H1 (cell line): ENCODE measurements around the gene TMEM203. TPM values are rescaled to one million over a fixed set of nuclear protein-coding genes. Genes with fewer than 3 reads are reported as not detected.

Experiments used
- CTCF ChIA-PET: fragments of 300-600 bp; sonication (Branson Sonifier 250); formaldehyde crosslinking; loops from one replicate; lab custom pipeline; 2021; ENCODE audit not compliant: partially characterized antibody; lab: Charles Lee
- POLR2A ChIA-PET: fragments of 300-600 bp; sonication (Branson Sonifier 250); formaldehyde crosslinking; loops from one replicate; lab custom pipeline; 2021; ENCODE audit warnings: inconsistent platforms; ENCODE audit not compliant: partially characterized antibody; lab: Charles Lee
- DNase-seq, 2 experiments: peaks; one replicate each; pipeline versions ENCODE4 v3.0.0 to v3.0.0-alpha.2; 2010 to 2022; ENCODE audit warnings: low spot score in 2 of 2, low read depth in 1 of 2, mixed read lengths in 1 of 2
- FAIRE-seq: peaks from 2 replicates; lab custom pipeline; 2011; peaks lifted over from hg19 to GRCh38; lab: Jason Lieb, UNC
- H2AFZ ChIP-seq: 2 replicates; pipeline ENCODE4 v1.8.1; 2012; ENCODE audit warnings: low read length, inconsistent platforms
- H2AK5ac ChIP-seq: 2 replicates; pipeline ENCODE4 v1.6.1; 2013; ENCODE audit warnings: low read depth, low read length
- H2BK120ac ChIP-seq: replicated peaks from 2 replicates; pipeline ENCODE3; 2013; ENCODE audit warnings: low read depth, low read length, inconsistent platforms
- H2BK12ac ChIP-seq: 2 replicates; pipeline ENCODE4 v1.6.1; 2013; ENCODE audit warnings: low read depth, low read length
- H2BK15ac ChIP-seq: 2 replicates; pipeline ENCODE4 v1.6.1; 2013; ENCODE audit warnings: low read length
- H2BK20ac ChIP-seq: 2 replicates; pipeline ENCODE4 v1.6.1; 2013; ENCODE audit warnings: low read length
- H2BK5ac ChIP-seq: 2 replicates; pipeline ENCODE4 v1.6.1; 2013; ENCODE audit warnings: low read depth, low read length
- H3K14ac ChIP-seq: 2 replicates; pipeline ENCODE4 v1.6.1; 2013; ENCODE audit warnings: inconsistent platforms; ENCODE audit not compliant: insufficient read length
- H3K18ac ChIP-seq: 2 replicates; pipeline ENCODE4 v1.6.1; 2013; ENCODE audit warnings: low read length; ENCODE audit errors: extremely low read depth
- H3K23ac ChIP-seq: 2 replicates; pipeline ENCODE4 v1.6.1; 2013; ENCODE audit warnings: inconsistent platforms; ENCODE audit not compliant: insufficient read length
- H3K23me2 ChIP-seq: 2 replicates; pipeline ENCODE4 v1.6.1; 2013; ENCODE audit warnings: low read depth, low read length
- H3K27ac ChIP-seq: 2 replicates; pipeline ENCODE4 v1.6.1; 2011; ENCODE audit warnings: low read depth, low read length, inconsistent platforms
- H3K27me3 ChIP-seq, 4 experiments: replicated peaks in 1 of 4; 1 replicate in 1 of 4; 2 replicates in 3 of 4; pipeline versions ENCODE4 v1.6.1 to v1.8.1; 2011 to 2013; ENCODE audit warnings: low read length in 3 of 4, mild to moderate bottlenecking in 3 of 4, inconsistent platforms in 2 of 4, mixed read lengths in 2 of 4, moderate library complexity in 1 of 4; ENCODE audit not compliant: control insufficient read depth in 3 of 4, insufficient read depth in 3 of 4; ENCODE audit errors: extremely low read depth in 1 of 4
- H3K36me3 ChIP-seq, 4 experiments: 2 replicates each; pipeline versions ENCODE4 v1.6.1 to v1.8.1; 2011 to 2013; ENCODE audit warnings: mild to moderate bottlenecking in 4 of 4, low read length in 3 of 4, moderate library complexity in 2 of 4, control low read depth in 1 of 4, inconsistent platforms in 1 of 4; ENCODE audit not compliant: insufficient read depth in 4 of 4, control insufficient read depth in 2 of 4
- H3K4ac ChIP-seq: replicated peaks from 2 replicates; pipeline ENCODE3; 2013; ENCODE audit warnings: low read length, low read depth, mixed read lengths, inconsistent platforms; ENCODE audit not compliant: insufficient read length
- H3K4me1 ChIP-seq, 4 experiments: replicated peaks in 1 of 4; 1 replicate in 1 of 4; 2 replicates in 3 of 4; pipeline versions ENCODE4 v1.6.1 to v1.8.1; 2011 to 2013; ENCODE audit warnings: low read length in 3 of 4, inconsistent platforms in 2 of 4, mixed read lengths in 1 of 4; ENCODE audit not compliant: insufficient read depth in 4 of 4, control insufficient read depth in 3 of 4
- H3K4me2 ChIP-seq, 2 experiments: 2 replicates each; pipeline versions ENCODE4 v1.6.1 to v1.8.1; 2011 to 2013; ENCODE audit warnings: low read depth in 2 of 2, low read length in 2 of 2, control low read depth in 1 of 2, inconsistent platforms in 1 of 2, mild to moderate bottlenecking in 1 of 2; ENCODE audit not compliant: insufficient read depth in 1 of 2
- H3K4me3 ChIP-seq, 4 experiments: fragments of 200-600, 300-600 bp in 1 of 4; sonication (generic), shearing (Covaris generic), sonication (Bioruptor Twin) in 1 of 4; 2 replicates each; pipeline versions ENCODE4 v1.5.1 to v1.8.1; 2011 to 2016; ENCODE audit warnings: low read length in 4 of 4, low read depth in 3 of 4, control low read depth in 2 of 4, inconsistent platforms in 2 of 4, mild to moderate bottlenecking in 2 of 4, mixed read lengths in 1 of 4, moderate library complexity in 1 of 4; ENCODE audit not compliant: insufficient read depth in 2 of 4; ENCODE audit errors: extremely low read depth in 1 of 4
- H3K56ac ChIP-seq: replicated peaks from 2 replicates; pipeline ENCODE3; 2013; ENCODE audit warnings: low read depth, mild to moderate bottlenecking, mixed read lengths, low read length, inconsistent platforms; ENCODE audit not compliant: insufficient read length
- H3K79me1 ChIP-seq: 2 replicates; pipeline ENCODE4 v1.6.1; 2013; ENCODE audit warnings: low read depth, low read length, control low read depth
- H3K79me2 ChIP-seq, 2 experiments: 2 replicates each; pipeline versions ENCODE4 v1.6.1 to v1.8.1; 2012 to 2013; ENCODE audit warnings: low read length in 2 of 2, mild to moderate bottlenecking in 2 of 2, inconsistent platforms in 1 of 2; ENCODE audit not compliant: insufficient read depth in 2 of 2, control insufficient read depth in 1 of 2
- H3K9ac ChIP-seq, 4 experiments: replicated peaks in 1 of 4; 1 replicate in 1 of 4; 2 replicates in 3 of 4; pipeline versions ENCODE4 v1.6.1 to v1.8.1; 2011 to 2013; ENCODE audit warnings: low read depth in 3 of 4, low read length in 3 of 4, control low read depth in 2 of 4, mild to moderate bottlenecking in 2 of 4, moderate library complexity in 2 of 4, inconsistent platforms in 1 of 4; ENCODE audit errors: extremely low read depth in 1 of 4
- H3K9me3 ChIP-seq, 2 experiments: 2 replicates each; pipeline versions ENCODE4 v1.6.1 to v1.8.1; 2012 to 2013; ENCODE audit warnings: mild to moderate bottlenecking in 2 of 2, moderate library complexity in 2 of 2, control low read depth in 1 of 2, inconsistent platforms in 1 of 2, low read depth in 1 of 2, low read length in 1 of 2, mixed read lengths in 1 of 2; ENCODE audit not compliant: insufficient read depth in 2 of 2
- H4K20me1 ChIP-seq, 2 experiments: replicated peaks in 1 of 2; 2 replicates each; pipeline versions ENCODE3 to v1.8.1; 2011 to 2013; ENCODE audit warnings: inconsistent platforms in 2 of 2, low read length in 2 of 2, mild to moderate bottlenecking in 1 of 2; ENCODE audit not compliant: insufficient read depth in 2 of 2, control insufficient read depth in 1 of 2
- H4K5ac ChIP-seq: 2 replicates; pipeline ENCODE4 v1.6.1; 2013; ENCODE audit warnings: low read length, low read depth, mixed read lengths, inconsistent platforms; ENCODE audit not compliant: insufficient read length
- H4K8ac ChIP-seq: 2 replicates; pipeline ENCODE4 v1.8.0; 2013; ENCODE audit warnings: mild to moderate bottlenecking, moderate library complexity, low read length, inconsistent platforms; ENCODE audit not compliant: insufficient read depth; ENCODE audit errors: extremely low read depth
- H4K91ac ChIP-seq: replicated peaks from 2 replicates; pipeline ENCODE3; 2013; ENCODE audit warnings: low read length, mixed read lengths, inconsistent platforms; ENCODE audit not compliant: insufficient read length
- EGR1 ChIP-seq: IDR thresholded peaks from 2 replicates; pipeline ENCODE4 v1.6.1; 2011; ENCODE audit warnings: low read depth, low read length, borderline replicate concordance
- EP300 ChIP-seq, 2 experiments: IDR thresholded peaks; 1 replicate in 1 of 2; 2 replicates in 1 of 2; pipeline ENCODE4 v1.6.1; 2011 to 2012; ENCODE audit warnings: low read depth in 2 of 2, low read length in 2 of 2, mild to moderate bottlenecking in 2 of 2, borderline replicate concordance in 1 of 2, inconsistent platforms in 1 of 2, moderate library complexity in 1 of 2
- EZH2 ChIP-seq: fragments of 200-600 bp; sonication (generic); IDR thresholded peaks from 2 replicates; pipeline ENCODE4 v1.7.1; 2012; ENCODE audit warnings: low read depth, mild to moderate bottlenecking, moderate library complexity, low read length, inconsistent platforms; ENCODE audit not compliant: severe bottlenecking
- POLR2A ChIP-seq, 2 experiments: IDR thresholded peaks; 1 replicate in 1 of 2; 2 replicates in 1 of 2; pipeline ENCODE4 v1.6.1; 2011; ENCODE audit warnings: low read depth in 2 of 2, low read length in 2 of 2, mild to moderate bottlenecking in 2 of 2; ENCODE audit errors: control extremely low read depth in 1 of 2
- RFX5 ChIP-seq: IDR thresholded peaks from 2 replicates; pipeline ENCODE4 v1.6.1; 2011; ENCODE audit warnings: low read depth, low read length, improper control_type of control experiment, borderline replicate concordance
- SIX5 ChIP-seq: IDR thresholded peaks from 2 replicates; pipeline ENCODE4 v1.6.1; 2011; ENCODE audit warnings: mild to moderate bottlenecking, low read depth, low read length
- SUZ12 ChIP-seq: fragments of 200-600 bp; sonication (generic); IDR thresholded peaks from 2 replicates; pipeline ENCODE4 v1.6.1; 2012; ENCODE audit warnings: mild to moderate bottlenecking, inconsistent platforms, low read length, moderate library complexity, mixed read lengths
- WGBS, 2 experiments: shearing (Covaris generic) in 1 of 2; methylation state at CpG; one replicate each; pipeline versions ENCODE4 v1.1.6 to v1.1.7; 2013 to 2015; ENCODE audit warnings: low lambda C conversion rate in 2 of 2, mixed read lengths in 2 of 2, inconsistent platforms in 1 of 2, low coverage in 1 of 2, missing lambda C conversion rate in 1 of 2; ENCODE audit not compliant: insufficient replicate concordance in 2 of 2, insufficient coverage in 1 of 2, insufficient read length in 1 of 2; ENCODE audit errors: extremely low coverage in 1 of 2, missing lambda C conversion rate in 1 of 2; 5-methylcytosine and 5-hydroxymethylcytosine counted together
- polyA plus RNA-seq, 7 experiments: library from polyadenylated mRNA; depleted of rRNA in 3 of 7; stranded (reverse) in 5 of 7; unstranded in 2 of 7; fragments of >200 nt in 5 of 7; fragments of 200-250 nt in 2 of 7; gene quantifications; 1 replicate in 5 of 7; 2 replicates in 1 of 7; 4 replicates in 1 of 7; pipeline versions ENCODE4 v1.2.1 to v1.2.3, GENCODE V29; 2011 to 2013; ENCODE audit warnings: missing spikeins in 2 of 7, mixed read lengths in 2 of 7
- total RNA-seq: library from RNA; stranded (reverse); fragmentation: NEBNext Ultra II Directional; extraction: Animal tissue kit (Norgen Biotek cat#: 25700); gene quantifications from 2 replicates; pipeline ENCODE4 v1.2.1, GENCODE V29; 2021
- TF ChIP-seq, protein P1 (sequence below): IDR thresholded peaks from 2 replicates; pipeline ENCODE4 v1.6.1; 2012; ENCODE audit warnings: low read length, inconsistent platforms
- TF ChIP-seq, protein P2 (sequence below), 3 experiments: IDR thresholded peaks; 1 replicate in 2 of 3; 2 replicates in 1 of 3; pipeline versions ENCODE4 v1.5.1 to v1.6.1; 2011; ENCODE audit warnings: low read length in 3 of 3, mild to moderate bottlenecking in 3 of 3, inconsistent platforms in 2 of 3, low read depth in 1 of 3, moderate library complexity in 1 of 3; ENCODE audit not compliant: insufficient read depth in 1 of 3; ENCODE audit errors: control extremely low read depth in 1 of 3

Gene TMEM203
- total and polyA plus RNA-seq, 2 of the 8 experiments (the other 6 are each of a cell fraction or from before 2014, with no cell fraction given), result 44.1 to 57.1 TPM

DNA sequence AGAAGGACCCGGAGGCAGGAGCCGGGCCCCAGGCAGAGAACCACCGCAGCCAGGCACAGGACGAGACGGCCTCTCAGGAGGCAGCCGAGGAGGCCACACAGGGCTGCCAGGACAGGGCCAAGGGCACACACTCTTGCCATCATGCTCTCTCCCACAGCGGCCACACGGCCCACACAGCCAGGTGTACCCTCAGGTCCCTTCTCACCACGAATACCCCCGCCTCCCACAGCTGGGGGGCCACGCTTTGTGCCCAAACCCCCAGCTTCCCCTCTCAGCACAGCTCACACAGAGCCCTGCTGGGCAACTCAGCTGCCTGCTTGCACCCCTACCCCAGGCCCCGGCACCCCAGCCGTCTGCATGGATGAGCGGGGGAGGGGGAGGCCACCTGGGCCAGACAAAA lies 11.7 kb downstream of the TMEM203 start:
- Histone ChIP-seq H3K9ac (no peak overlapping the region), H2BK20ac (no peak overlapping the region), H4K5ac (no peak overlapping the region), H3K4me1 (peaks cover 0 to 26% (median 11%) of the 10 kb centered on the region in 4 experiments; a peak in 6 of 7 replicates), H3K14ac (no peak overlapping the region), H2AFZ (no peak overlapping the region), H3K27me3 (no peaks in the 10 kb centered on the region), H2BK15ac (no peak overlapping the region), H2AK5ac (no peak overlapping the region), H4K91ac (no peak overlapping the region), H2BK120ac (no peak overlapping the region), H4K8ac (no peak overlapping the region), H3K23ac (no peak overlapping the region), H3K79me1 (peaks cover 20% of the 10 kb centered on the region), H2BK12ac (no peak overlapping the region), H2BK5ac (peak overlapping the region; percentile 60; the same call in 1 of the 2 replicates), H3K23me2 (peaks cover 2% of the 10 kb centered on the region; the same call in 1 of the 2 replicates), H3K56ac (no peak overlapping the region), H3K36me3 (peaks cover 0 to 4% (median 1%) of the 10 kb centered on the region in 4 experiments; a peak in 2 of 8 replicates), H3K4me3 (no peak overlapping the region), H4K20me1 (peaks cover 15 to 33% of the 10 kb centered on the region in 2 experiments), H3K4me2 (no peak overlapping the region), H3K4ac (no peak overlapping the region), H3K79me2 (peaks cover 0 to 29% of the 10 kb centered on the region in 2 experiments; a peak in 1 of 4 replicates), H3K9me3 (no peaks in the 10 kb centered on the region), H3K27ac (no peak overlapping the region), H3K18ac (no peak overlapping the region)
- FAIRE-seq, result no peak
- CTCF ChIA-PET, result interaction anchor here (1.7 to 14.0 kb wide), 5 partner anchors 11 to 76 kb away, joined by 6 to 204 read pairs (median 16); partner anchors contain the start of genes CYSRT1, NDOR1, RNF208 and RNF224
- POLR2A ChIA-PET, result interaction anchor here (0.9 to 11.0 kb wide), 6 partner anchors 8 to 47 kb away, joined by 3 to 107 read pairs (median 4); partner anchors contain the start of genes NDOR1, TMEM203 and TUBB4B
- DNase-seq, result no peak
- 97% methylated on average over 11 of the region's 14 CpGs; no CpG with 5 or more reads in 1 of the 2 experiments for WGBS, 2 experiments
- no peak for TF ChIP-seq SIX5
- TF ChIP-seq, protein P1, sequence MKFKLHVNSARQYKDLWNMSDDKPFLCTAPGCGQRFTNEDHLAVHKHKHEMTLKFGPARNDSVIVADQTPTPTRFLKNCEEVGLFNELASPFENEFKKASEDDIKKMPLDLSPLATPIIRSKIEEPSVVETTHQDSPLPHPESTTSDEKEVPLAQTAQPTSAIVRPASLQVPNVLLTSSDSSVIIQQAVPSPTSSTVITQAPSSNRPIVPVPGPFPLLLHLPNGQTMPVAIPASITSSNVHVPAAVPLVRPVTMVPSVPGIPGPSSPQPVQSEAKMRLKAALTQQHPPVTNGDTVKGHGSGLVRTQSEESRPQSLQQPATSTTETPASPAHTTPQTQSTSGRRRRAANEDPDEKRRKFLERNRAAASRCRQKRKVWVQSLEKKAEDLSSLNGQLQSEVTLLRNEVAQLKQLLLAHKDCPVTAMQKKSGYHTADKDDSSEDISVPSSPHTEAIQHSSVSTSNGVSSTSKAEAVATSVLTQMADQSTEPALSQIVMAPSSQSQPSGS, result no peak
- no peak for TF ChIP-seq RFX5
- TF ChIP-seq, protein P2, sequence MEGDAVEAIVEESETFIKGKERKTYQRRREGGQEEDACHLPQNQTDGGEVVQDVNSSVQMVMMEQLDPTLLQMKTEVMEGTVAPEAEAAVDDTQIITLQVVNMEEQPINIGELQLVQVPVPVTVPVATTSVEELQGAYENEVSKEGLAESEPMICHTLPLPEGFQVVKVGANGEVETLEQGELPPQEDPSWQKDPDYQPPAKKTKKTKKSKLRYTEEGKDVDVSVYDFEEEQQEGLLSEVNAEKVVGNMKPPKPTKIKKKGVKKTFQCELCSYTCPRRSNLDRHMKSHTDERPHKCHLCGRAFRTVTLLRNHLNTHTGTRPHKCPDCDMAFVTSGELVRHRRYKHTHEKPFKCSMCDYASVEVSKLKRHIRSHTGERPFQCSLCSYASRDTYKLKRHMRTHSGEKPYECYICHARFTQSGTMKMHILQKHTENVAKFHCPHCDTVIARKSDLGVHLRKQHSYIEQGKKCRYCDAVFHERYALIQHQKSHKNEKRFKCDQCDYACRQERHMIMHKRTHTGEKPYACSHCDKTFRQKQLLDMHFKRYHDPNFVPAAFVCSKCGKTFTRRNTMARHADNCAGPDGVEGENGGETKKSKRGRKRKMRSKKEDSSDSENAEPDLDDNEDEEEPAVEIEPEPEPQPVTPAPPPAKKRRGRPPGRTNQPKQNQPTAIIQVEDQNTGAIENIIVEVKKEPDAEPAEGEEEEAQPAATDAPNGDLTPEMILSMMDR (IDR thresholded peaks at IDR 0.05; ENCODE audit: control extremely low read depth in 1 of 3, insufficient read depth in 1 of 3, low read depth in 1 of 3, low read length in 3 of 3), result no peak
- no peak for TF ChIP-seq EZH2
- TF ChIP-seq POLR2A (IDR thresholded peaks at IDR 0.05; ENCODE audit: control extremely low read depth in 1 of 2, low read depth in 2 of 2, low read length in 2 of 2), result no peak
- no peak for TF ChIP-seq SUZ12
- TF ChIP-seq EP300 (IDR thresholded peaks at IDR 0.05; ENCODE audit: borderline replicate concordance in 1 of 2, low read depth in 2 of 2, low read length in 2 of 2), result no peak
- TF ChIP-seq EGR1, result no peak
